SU-DHL-6 (cell line): Measurements from ENCODE around the gene ALDOC.

Experiments
- H2AFZ ChIP-seq: fragments of 200-600 bp; sonication (generic); 2 replicates; pipeline ENCODE4 v1.6.1; 2014; ENCODE audit warnings: low read depth, mild to moderate bottlenecking, moderate library complexity, mixed read lengths, antibody characterized with exemption, low read length; ENCODE audit not compliant: severe bottlenecking
- H3F3A ChIP-seq: fragments of 200-600 bp; shearing (Covaris generic); 2 replicates; pipeline ENCODE4 v1.6.0; 2016; ENCODE audit warnings: antibody characterized with exemption, mild to moderate bottlenecking; ENCODE audit not compliant: insufficient read depth
- H3K27ac ChIP-seq: fragments of 200-600 bp; sonication (generic); 2 replicates; pipeline ENCODE4 v1.5.1; 2016; ENCODE audit warnings: low read depth, mild to moderate bottlenecking, low read length, moderate library complexity, mixed read lengths
- H3K27me3 ChIP-seq: fragments of 200-600 bp; sonication (generic), shearing (Covaris generic); 2 replicates; pipeline ENCODE4 v1.6.0; 2014; ENCODE audit warnings: mild to moderate bottlenecking, low read length
- H3K36me3 ChIP-seq: fragments of 200-600 bp; sonication (generic); 2 replicates; pipeline ENCODE4 v1.6.1; 2014; ENCODE audit warnings: mild to moderate bottlenecking, low read length, mixed read lengths
- H3K4me2 ChIP-seq: fragments of 300-600, 200-600 bp; shearing (Covaris generic), sonication (generic); 2 replicates; pipeline ENCODE4 v1.6.0; 2014; ENCODE audit warnings: low read length, low read depth, mild to moderate bottlenecking; ENCODE audit not compliant: poor library complexity, severe bottlenecking
- H3K4me3 ChIP-seq: fragments of 200-600 bp; sonication (generic); 2 replicates; pipeline ENCODE4 v1.5.1; 2014; ENCODE audit warnings: antibody characterized with exemption, low read length, mild to moderate bottlenecking, mixed read lengths; ENCODE audit not compliant: insufficient read depth, poor library complexity, severe bottlenecking
- H3K79me2 ChIP-seq: fragments of 200-600 bp; sonication (generic); 2 replicates; pipeline ENCODE4 v1.6.1; 2014; ENCODE audit warnings: mild to moderate bottlenecking, low read length, moderate library complexity; ENCODE audit not compliant: insufficient read depth
- H3K9ac ChIP-seq: fragments of 200-600 bp; sonication (generic); 2 replicates; pipeline ENCODE4 v1.7.0; 2014; ENCODE audit warnings: mild to moderate bottlenecking, low read length
- H3K9me2 ChIP-seq: fragments of 200-600 bp; sonication (generic); replicated peaks from 2 replicates; pipeline ENCODE4 v1.6.1; 2014; ENCODE audit warnings: low read length; ENCODE audit not compliant: insufficient read depth
- H3K9me3 ChIP-seq: fragments of 200-600 bp; sonication (generic); 2 replicates; pipeline ENCODE4 v1.6.1; 2014; ENCODE audit warnings: low read length, mixed read lengths; ENCODE audit not compliant: insufficient read depth
- H4K20me1 ChIP-seq: fragments of 200-600 bp; sonication (generic); 2 replicates; pipeline ENCODE4 v1.6.1; 2014; ENCODE audit warnings: low read depth, mild to moderate bottlenecking, antibody characterized with exemption, low read length, moderate library complexity, mixed read lengths
- EZH2phosphoT487 ChIP-seq: fragments of 200-600 bp; sonication (generic), shearing (Covaris generic); conservative IDR thresholded peaks from 2 replicates; pipeline ENCODE4 v1.6.1; 2018; ENCODE audit warnings: mild to moderate bottlenecking, antibody characterized with exemption, low read length, moderate library complexity, mixed read lengths
- TF ChIP-seq, protein P1 (sequence below): fragments of 200-600 bp; sonication (generic); IDR thresholded peaks from one replicate; pipeline ENCODE4 v1.5.1; 2017; ENCODE audit warnings: antibody characterized with exemption, mild to moderate bottlenecking, low read length, moderate library complexity; ENCODE audit not compliant: insufficient read depth, poor library complexity, severe bottlenecking

Gene ALDOC

DNA sequence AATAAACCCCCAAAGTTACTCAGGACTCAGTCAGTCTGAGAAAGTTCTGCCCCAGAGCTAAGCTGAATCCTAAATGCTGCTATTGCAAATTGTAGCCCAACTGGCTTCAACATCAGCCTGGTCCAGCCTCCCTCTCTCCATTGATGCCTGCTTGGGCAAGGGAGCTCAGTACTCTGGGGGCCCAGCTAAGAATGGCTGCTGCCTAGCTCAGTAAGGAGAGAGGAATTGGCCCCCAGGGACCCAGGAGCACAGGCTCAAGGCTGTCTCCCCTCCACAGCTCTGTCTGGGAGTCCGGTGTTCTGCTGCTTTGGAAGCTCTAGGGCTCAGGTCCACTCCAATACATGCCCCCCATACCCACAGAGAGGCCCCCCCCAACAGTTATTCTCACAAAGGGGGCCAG, 25.8 kb downstream of the ALDOC start:
- Histone ChIP-seq H3K36me3 (no peaks in the 10 kb centered on the region), H3K9me2 (no peaks in the 10 kb centered on the region), H3K9me3 (no peaks in the 10 kb centered on the region), H2AFZ (no peak overlapping the region), H4K20me1 (no peaks in the 10 kb centered on the region), H3K27me3 (no peaks in the 10 kb centered on the region), H3K79me2 (no peaks in the 10 kb centered on the region), H3K4me2 (no peak overlapping the region), H3F3A (peaks cover 4% of the 10 kb centered on the region; the same call in 1 of the 2 replicates), H3K9ac (no peak overlapping the region), H3K27ac (no peak overlapping the region), H3K4me3 (no peak overlapping the region)
- TF ChIP-seq, protein P1, sequence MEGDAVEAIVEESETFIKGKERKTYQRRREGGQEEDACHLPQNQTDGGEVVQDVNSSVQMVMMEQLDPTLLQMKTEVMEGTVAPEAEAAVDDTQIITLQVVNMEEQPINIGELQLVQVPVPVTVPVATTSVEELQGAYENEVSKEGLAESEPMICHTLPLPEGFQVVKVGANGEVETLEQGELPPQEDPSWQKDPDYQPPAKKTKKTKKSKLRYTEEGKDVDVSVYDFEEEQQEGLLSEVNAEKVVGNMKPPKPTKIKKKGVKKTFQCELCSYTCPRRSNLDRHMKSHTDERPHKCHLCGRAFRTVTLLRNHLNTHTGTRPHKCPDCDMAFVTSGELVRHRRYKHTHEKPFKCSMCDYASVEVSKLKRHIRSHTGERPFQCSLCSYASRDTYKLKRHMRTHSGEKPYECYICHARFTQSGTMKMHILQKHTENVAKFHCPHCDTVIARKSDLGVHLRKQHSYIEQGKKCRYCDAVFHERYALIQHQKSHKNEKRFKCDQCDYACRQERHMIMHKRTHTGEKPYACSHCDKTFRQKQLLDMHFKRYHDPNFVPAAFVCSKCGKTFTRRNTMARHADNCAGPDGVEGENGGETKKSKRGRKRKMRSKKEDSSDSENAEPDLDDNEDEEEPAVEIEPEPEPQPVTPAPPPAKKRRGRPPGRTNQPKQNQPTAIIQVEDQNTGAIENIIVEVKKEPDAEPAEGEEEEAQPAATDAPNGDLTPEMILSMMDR: no peak

DNA sequence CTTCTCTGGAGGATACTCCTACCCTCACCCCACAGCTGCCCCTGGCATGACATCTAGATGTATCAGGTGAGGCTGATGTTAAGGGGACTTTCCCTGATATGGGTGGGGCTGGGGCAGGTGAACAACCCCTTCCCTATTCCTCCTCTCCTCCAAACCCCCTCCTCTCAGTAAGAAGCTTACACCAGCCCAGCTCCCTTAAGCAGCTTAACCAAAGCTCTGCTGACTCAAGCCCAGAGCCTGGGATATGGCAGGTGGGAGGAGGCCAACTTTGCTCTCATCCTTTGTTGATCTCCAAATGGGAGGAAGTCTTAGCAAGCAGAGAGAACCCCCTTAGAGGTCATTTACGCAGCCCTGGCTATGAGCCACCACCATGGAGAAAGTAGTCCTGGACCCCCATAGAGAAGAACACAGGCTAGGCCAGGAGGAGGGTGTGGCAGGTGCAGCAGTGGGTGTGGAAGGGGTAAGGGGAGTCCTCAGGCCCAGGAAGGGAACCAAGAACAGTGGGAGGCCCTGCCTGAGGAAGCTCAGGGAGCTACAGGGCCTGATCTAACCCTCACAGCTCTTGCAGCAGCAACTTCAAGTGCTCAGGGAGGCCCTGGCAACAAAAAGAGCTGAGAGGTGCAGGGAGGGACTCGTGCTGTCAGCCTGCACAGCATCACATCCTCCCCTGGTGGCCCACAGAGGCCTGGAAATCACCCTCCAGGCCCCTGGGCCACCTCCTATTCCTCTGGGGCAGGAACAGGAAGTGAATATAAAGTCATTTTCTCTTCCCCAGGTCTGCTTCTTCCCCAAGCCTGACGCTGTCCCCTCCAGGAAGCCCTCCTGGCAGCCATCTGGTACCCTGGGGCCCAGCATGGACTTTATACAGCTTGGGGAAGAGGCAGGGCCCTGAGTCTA, 27.2 kb downstream of the ALDOC start:
- no peak for TF ChIP-seq EZH2phosphoT487
- TF ChIP-seq, protein P1: no peak
- Histone ChIP-seq H2AFZ (no peak overlapping the region), H4K20me1 (no peaks in the 10 kb centered on the region), H3K79me2 (no peaks in the 10 kb centered on the region), H3K9me2 (no peaks in the 10 kb centered on the region), H3K9ac (no peak overlapping the region), H3K9me3 (no peaks in the 10 kb centered on the region), H3K27ac (no peak overlapping the region), H3K4me2 (no peak overlapping the region), H3K27me3 (no peaks in the 10 kb centered on the region), H3F3A (peaks cover 4% of the 10 kb centered on the region; the same call in 1 of the 2 replicates), H3K4me3 (no peak overlapping the region), H3K36me3 (no peaks in the 10 kb centered on the region)

DNA sequence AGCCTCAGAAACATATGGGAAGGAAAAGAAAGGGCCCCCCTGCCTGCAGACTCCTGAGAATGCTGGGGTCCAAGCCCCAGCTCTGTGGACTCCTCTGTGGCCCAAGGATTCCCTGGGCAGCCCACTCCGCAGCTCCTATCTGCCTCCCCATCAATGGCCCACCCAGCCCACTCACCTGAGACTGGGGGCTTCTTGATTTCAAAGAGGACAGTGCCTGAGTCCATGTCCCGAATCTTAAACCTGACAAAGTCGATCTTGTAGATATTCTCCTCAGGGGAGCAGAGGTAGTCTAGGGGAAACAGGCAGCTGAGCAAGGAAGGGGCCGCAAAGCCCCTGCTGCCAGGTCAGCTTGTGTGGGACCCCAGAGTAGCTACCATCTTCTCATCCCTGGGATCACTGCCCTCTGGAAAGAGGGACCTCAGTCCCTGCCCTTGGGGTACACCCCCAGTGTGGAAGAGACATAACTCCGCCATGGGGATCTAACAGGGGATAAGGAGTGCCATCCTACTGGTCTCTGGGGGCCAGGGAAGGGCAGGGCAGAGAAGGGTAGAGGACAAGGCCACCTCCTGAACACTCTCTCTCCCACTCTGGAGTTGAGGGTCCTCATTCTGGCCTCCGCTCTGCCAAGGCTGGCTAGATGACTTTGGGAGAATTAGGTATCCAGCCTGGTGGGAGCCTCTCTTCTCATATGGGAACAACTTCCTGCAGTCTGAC, 28.1 kb downstream of the ALDOC start:
- no peaks in the 10 kb centered on the region for H3K36me3 ChIP-seq
- H3K27me3 ChIP-seq: no peaks in the 10 kb centered on the region
- no peak overlapping the region for H3K4me3 ChIP-seq
- H2AFZ ChIP-seq: peak overlapping the region; percentile 94
- no peaks in the 10 kb centered on the region for H3K9me3 ChIP-seq
- H3K9me2 ChIP-seq: no peaks in the 10 kb centered on the region
- no peaks in the 10 kb centered on the region for H3K79me2 ChIP-seq
- no peak overlapping the region for H3K4me2 ChIP-seq
- H3F3A ChIP-seq: peaks cover 4% of the 10 kb centered on the region; the same call in 1 of the 2 replicates
- no peak for TF ChIP-seq EZH2phosphoT487
- TF ChIP-seq, protein P1: no peak
- H3K9ac ChIP-seq: no peak overlapping the region
- H3K27ac ChIP-seq: no peak overlapping the region
- no peaks in the 10 kb centered on the region for H4K20me1 ChIP-seq
